ENCODE data around the gene ZNRD2. TPM values are rescaled to one million over a fixed set of nuclear protein-coding genes. Genes with fewer than 3 reads are reported as not detected.
A peak's percentile ranks its signal among the peaks of the same experiment; 100 is the strongest.

The ZNRD2 gene
- total RNA-seq, 1 experiment from 2014 or later: 66.8 TPM

DNA sequence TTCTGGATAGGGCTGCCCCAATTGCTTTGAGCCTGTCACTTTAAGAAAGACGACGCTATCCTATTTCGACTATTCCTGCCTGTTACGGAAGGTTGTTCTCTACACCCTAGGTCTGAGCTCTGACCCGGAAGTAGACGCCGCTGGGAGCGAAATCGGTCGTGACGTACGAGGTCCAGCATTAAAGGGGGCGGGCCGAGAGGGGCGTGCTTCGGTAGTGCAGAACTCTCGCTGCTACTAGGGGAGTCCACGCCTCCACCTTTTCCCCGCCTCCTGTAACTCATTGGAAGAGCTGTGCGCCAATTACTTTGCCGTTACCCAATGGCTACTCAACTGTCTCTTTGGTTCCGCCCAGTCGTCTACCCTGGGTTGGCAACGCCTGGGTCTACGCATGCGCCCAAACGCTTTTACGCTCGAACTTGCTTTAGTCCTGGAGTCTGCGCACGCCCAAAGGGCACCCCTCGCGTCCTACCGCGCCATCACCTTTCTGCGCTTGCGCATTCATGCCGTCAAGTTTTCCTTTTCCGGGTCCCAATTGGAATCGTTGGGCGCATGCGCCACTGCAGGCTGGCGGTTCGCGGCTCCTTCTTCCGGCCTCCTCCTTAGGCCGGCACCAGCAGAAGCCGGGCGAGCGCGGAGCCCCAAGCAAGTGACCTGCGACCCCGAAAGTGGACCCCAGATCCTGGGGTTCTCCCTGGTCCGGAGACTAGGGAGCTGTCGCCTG is 45.1 kb downstream of the ZNRD2 start, which contains the start of gene PCNX3:
TSS of gene PCNX3 (plus strand) at position 548 of the 721 bp plus-strand sequence. CDS start 536 bp downstream, outside the sequence.
- Histone ChIP-seq H2AFZ (ENCODE audit: low read depth, low read length, poor library complexity, severe bottlenecking) (no peak within 1 kb of the TSS), H3K9me3 (ENCODE audit: control insufficient read depth in 1 of 2, insufficient read depth in 1 of 2, low read depth in 1 of 2, low read length in 2 of 2) (no peaks in the 10 kb centered on the region), H3K4me2 (ENCODE audit: low read length) (peak within 1 kb of the TSS; percentile 90), H3K27me3 (ENCODE audit: insufficient read depth, low read length) (no peaks in the 10 kb centered on the region), H3K9me2 (ENCODE audit: insufficient read depth) (no peaks in the 10 kb centered on the region), H3K4me1 (ENCODE audit: control insufficient read depth in 1 of 2, insufficient read depth in 2 of 2, low read length in 2 of 2) (peaks cover 10 to 43% of the 10 kb centered on the region in 2 experiments), H3K9ac (ENCODE audit: low read length) (peak within 1 kb of the TSS; percentile 85), H3K27ac (ENCODE audit: low read depth, low read length) (peak within 1 kb of the TSS; percentile 86), H3K79me2 (ENCODE audit: insufficient read depth, low read length) (peaks cover 75% of the 10 kb centered on the region), H4K20me1 (ENCODE audit: insufficient read depth) (no peaks in the 10 kb centered on the region), H3K36me3 (ENCODE audit: control insufficient read depth in 1 of 2, insufficient read depth in 2 of 2, low read length in 2 of 2) (peaks cover 19 to 26% of the 10 kb centered on the region in 2 experiments; a peak in 3 of 4 replicates), H3K4me3 (replicated peaks in 1 of 2; ENCODE audit: low read depth in 1 of 2, low read length in 2 of 2) (peak within 1 kb of the TSS; percentile 86 to 98)
- ChIA-PET RAD21 (ENCODE audit: low non-redundant PET in 1 of 2, low total read pairs in 2 of 2, uncharacterized antibody in 2 of 2, unreplicated experiment in 2 of 2) (interaction anchor here (0.6 to 1.2 kb wide), 2 partner anchors 97 to 244 kb away, joined by 3 read pairs; partner anchors contain the start of gene KAT5 (in 1 of the 2)), POLR2A (interaction anchor here (0.6 to 1.8 kb wide), 22 partner anchors 9 to 277 kb away, joined by 3 to 11 read pairs (median 5); partner anchors contain the start of genes CCDC85B, CFL1, EHBP1L1 and MUS81), CTCF (interaction anchor here (1.0 to 1.5 kb wide), 11 partner anchors 11 to 269 kb away, joined by 3 to 15 read pairs (median 4); partner anchors contain the start of genes EHBP1L1, FAM89B, MUS81 and SIPA1)
- intact Hi-C loops (cut with micrococcal nuclease): loop anchor here (1.0 to 2.0 kb wide), 2 partner anchors 39 to 244 kb away; partner anchors contain the start of gene EHBP1L1
- no TSS peak for BruUV-seq (replicated peaks)
- ATAC-seq: peak; percentile 86
- DNase-seq (ENCODE audit: low read depth, low spot score): peak; percentile 100
- TF ChIP-seq POLR2A (IDR thresholded peaks at IDR 0.05; ENCODE audit: borderline replicate concordance, extremely low read depth, insufficient read depth, insufficient read length): no peak
- no peak for TF ChIP-seq CTCF (IDR thresholded peaks at IDR 0.05 in 2 of 3, conservative IDR thresholded peaks at IDR 0.05 in 1 of 3; ENCODE audit: borderline replicate concordance in 1 of 3, insufficient read depth in 1 of 3, low read depth in 2 of 3, low read length in 2 of 3)
- TF ChIP-seq, protein P1, sequence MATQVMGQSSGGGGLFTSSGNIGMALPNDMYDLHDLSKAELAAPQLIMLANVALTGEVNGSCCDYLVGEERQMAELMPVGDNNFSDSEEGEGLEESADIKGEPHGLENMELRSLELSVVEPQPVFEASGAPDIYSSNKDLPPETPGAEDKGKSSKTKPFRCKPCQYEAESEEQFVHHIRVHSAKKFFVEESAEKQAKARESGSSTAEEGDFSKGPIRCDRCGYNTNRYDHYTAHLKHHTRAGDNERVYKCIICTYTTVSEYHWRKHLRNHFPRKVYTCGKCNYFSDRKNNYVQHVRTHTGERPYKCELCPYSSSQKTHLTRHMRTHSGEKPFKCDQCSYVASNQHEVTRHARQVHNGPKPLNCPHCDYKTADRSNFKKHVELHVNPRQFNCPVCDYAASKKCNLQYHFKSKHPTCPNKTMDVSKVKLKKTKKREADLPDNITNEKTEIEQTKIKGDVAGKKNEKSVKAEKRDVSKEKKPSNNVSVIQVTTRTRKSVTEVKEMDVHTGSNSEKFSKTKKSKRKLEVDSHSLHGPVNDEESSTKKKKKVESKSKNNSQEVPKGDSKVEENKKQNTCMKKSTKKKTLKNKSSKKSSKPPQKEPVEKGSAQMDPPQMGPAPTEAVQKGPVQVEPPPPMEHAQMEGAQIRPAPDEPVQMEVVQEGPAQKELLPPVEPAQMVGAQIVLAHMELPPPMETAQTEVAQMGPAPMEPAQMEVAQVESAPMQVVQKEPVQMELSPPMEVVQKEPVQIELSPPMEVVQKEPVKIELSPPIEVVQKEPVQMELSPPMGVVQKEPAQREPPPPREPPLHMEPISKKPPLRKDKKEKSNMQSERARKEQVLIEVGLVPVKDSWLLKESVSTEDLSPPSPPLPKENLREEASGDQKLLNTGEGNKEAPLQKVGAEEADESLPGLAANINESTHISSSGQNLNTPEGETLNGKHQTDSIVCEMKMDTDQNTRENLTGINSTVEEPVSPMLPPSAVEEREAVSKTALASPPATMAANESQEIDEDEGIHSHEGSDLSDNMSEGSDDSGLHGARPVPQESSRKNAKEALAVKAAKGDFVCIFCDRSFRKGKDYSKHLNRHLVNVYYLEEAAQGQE (IDR thresholded peaks at IDR 0.05; ENCODE audit: low read depth): no peak
- TF ChIP-seq CBX3 (IDR thresholded peaks at IDR 0.05; ENCODE audit: low read depth): no peak
- TF ChIP-seq ATF3 (IDR thresholded peaks at IDR 0.05): no peak
- TF ChIP-seq RAD21 (IDR thresholded peaks at IDR 0.05; ENCODE audit: low read depth): no peak
- peak; percentile 24 for TF ChIP-seq ZBTB33 (IDR thresholded peaks at IDR 0.05; ENCODE audit: extremely low read depth, insufficient replicate concordance, low read length)
- TF ChIP-seq ELF1 (IDR thresholded peaks at IDR 0.05; ENCODE audit: borderline replicate concordance, low read depth): no peak
- no peak for TF ChIP-seq JUND (IDR thresholded peaks at IDR 0.05)
- no peak for TF ChIP-seq ZNF274 (IDR thresholded peaks at IDR 0.05; ENCODE audit: low read depth, low read length)
- no peak for TF ChIP-seq TCF7L2 (IDR thresholded peaks at IDR 0.05; ENCODE audit: borderline replicate concordance, extremely low read depth, insufficient read depth, insufficient read length)
- TF ChIP-seq EGR1 (IDR thresholded peaks at IDR 0.05; ENCODE audit: low read depth): no peak
- TF ChIP-seq EZH2phosphoT487 (IDR thresholded peaks at IDR 0.05; ENCODE audit: borderline replicate concordance): no peak
- TF ChIP-seq CEBPB (IDR thresholded peaks at IDR 0.05; ENCODE audit: low read depth): no peak
- TF ChIP-seq SIN3A (IDR thresholded peaks at IDR 0.05; ENCODE audit: low read depth): no peak
- TF ChIP-seq SRF (IDR thresholded peaks at IDR 0.05; ENCODE audit: low read depth): no peak
- peak; percentile 34 for TF ChIP-seq POLR2AphosphoS5 (IDR thresholded peaks at IDR 0.05; ENCODE audit: low read depth, low read length)
- TF ChIP-seq YY1 (IDR thresholded peaks at IDR 0.05; ENCODE audit: extremely low read depth, insufficient replicate concordance, low read depth, low read length): peak; percentile 83
- no peak for TF ChIP-seq ZFX (IDR thresholded peaks at IDR 0.05)
